Activated naive CD4-positive, alpha-beta T cell treated with anti-CD3 and anti-CD28 coated beads, Interleukin-2, amount 50 U/mL, for 24 hours (primary cell): ENCODE results near the gene AFP.

Source experiments
- H3K27ac Mint-ChIP-seq: one replicate; pipeline ENCODE4 v1.8.0; 2021; ENCODE audit warnings: mild to moderate bottlenecking, mixed read lengths
- H3K27me3 Mint-ChIP-seq: one replicate; pipeline ENCODE4 v1.8.0; 2021; ENCODE audit warnings: mixed read lengths
- H3K36me3 Mint-ChIP-seq: one replicate; pipeline ENCODE4 v1.8.0; 2021; ENCODE audit warnings: mixed read lengths
- H3K4me1 Mint-ChIP-seq: one replicate; pipeline ENCODE4 v1.8.0; 2021; ENCODE audit warnings: mixed read lengths
- H3K4me3 Mint-ChIP-seq: one replicate; pipeline ENCODE4 v1.8.0; 2021; ENCODE audit warnings: mild to moderate bottlenecking, mixed read lengths
- H3K9me3 Mint-ChIP-seq: one replicate; pipeline ENCODE4 v1.8.0; 2021; ENCODE audit warnings: mixed read lengths

AFP gene

GRCh38 chr4:73409012-73409862 lies 26.8 kb upstream of the AFP start:
- no peak overlapping the region for H3K27ac Mint-ChIP-seq
- H3K27me3 Mint-ChIP-seq, result no peaks in the 10 kb centered on the region
- no peaks in the 10 kb centered on the region for H3K36me3 Mint-ChIP-seq
- no peaks in the 10 kb centered on the region for H3K4me1 Mint-ChIP-seq
- H3K4me3 Mint-ChIP-seq, result no peak overlapping the region
- H3K9me3 Mint-ChIP-seq, result no peaks in the 10 kb centered on the region

- H3K36me3 Mint-ChIP-seq, result no peaks in the 10 kb centered on the region
- H3K27ac Mint-ChIP-seq, result no peak overlapping the region
- no peaks in the 10 kb centered on the region for H3K27me3 Mint-ChIP-seq
- no peak overlapping the region for H3K4me3 Mint-ChIP-seq
- no peaks in the 10 kb centered on the region for H3K9me3 Mint-ChIP-seq
- H3K4me1 Mint-ChIP-seq, result no peaks in the 10 kb centered on the region
These were observed 26.0 kb upstream of the AFP start for GRCh38 chr4:73409978-73410548.

GRCh38 chr4:73410916-73411730 lies 24.9 kb upstream of the AFP start:
- Mint-ChIP-seq H3K9me3 (no peaks in the 10 kb centered on the region), H3K4me1 (no peaks in the 10 kb centered on the region), H3K36me3 (no peaks in the 10 kb centered on the region), H3K27ac (no peak overlapping the region), H3K27me3 (no peaks in the 10 kb centered on the region), H3K4me3 (no peak overlapping the region)

- no peaks in the 10 kb centered on the region for H3K27me3 Mint-ChIP-seq
- no peak overlapping the region for H3K4me3 Mint-ChIP-seq
- no peaks in the 10 kb centered on the region for H3K36me3 Mint-ChIP-seq
- H3K4me1 Mint-ChIP-seq, result no peaks in the 10 kb centered on the region
- H3K27ac Mint-ChIP-seq, result no peak overlapping the region
- no peaks in the 10 kb centered on the region for H3K9me3 Mint-ChIP-seq
These were observed 24.1 kb upstream of the AFP start for GRCh38 chr4:73411731-73412414.

GRCh38 chr4:73413294-73413755 lies 22.7 kb upstream of the AFP start:
- no peak overlapping the region for H3K4me3 Mint-ChIP-seq
- no peaks in the 10 kb centered on the region for H3K27me3 Mint-ChIP-seq
- H3K4me1 Mint-ChIP-seq, result no peaks in the 10 kb centered on the region
- H3K36me3 Mint-ChIP-seq, result no peaks in the 10 kb centered on the region
- H3K9me3 Mint-ChIP-seq, result no peaks in the 10 kb centered on the region
- H3K27ac Mint-ChIP-seq, result no peak overlapping the region

- no peaks in the 10 kb centered on the region for H3K36me3 Mint-ChIP-seq
- no peak overlapping the region for H3K27ac Mint-ChIP-seq
- no peaks in the 10 kb centered on the region for H3K4me1 Mint-ChIP-seq
- H3K27me3 Mint-ChIP-seq, result no peaks in the 10 kb centered on the region
- H3K9me3 Mint-ChIP-seq, result no peaks in the 10 kb centered on the region
- no peak overlapping the region for H3K4me3 Mint-ChIP-seq
These were observed 21.1 kb upstream of the AFP start for GRCh38 chr4:73414936-73415271.

- Mint-ChIP-seq H3K4me1 (no peaks in the 10 kb centered on the region), H3K27ac (no peak overlapping the region), H3K9me3 (no peaks in the 10 kb centered on the region), H3K36me3 (no peaks in the 10 kb centered on the region), H3K27me3 (no peaks in the 10 kb centered on the region), H3K4me3 (no peak overlapping the region)
These were observed 20.2 kb upstream of the AFP start for GRCh38 chr4:73415807-73416238.

- Mint-ChIP-seq H3K4me1 (no peaks in the 10 kb centered on the region), H3K9me3 (no peaks in the 10 kb centered on the region), H3K4me3 (no peak overlapping the region), H3K36me3 (no peaks in the 10 kb centered on the region), H3K27ac (no peak overlapping the region), H3K27me3 (peaks cover 1% of the 10 kb centered on the region)
These were observed 19.5 kb upstream of the AFP start for GRCh38 chr4:73416423-73417087.

GRCh38 chr4:73417342-73417741 lies 18.7 kb upstream of the AFP start:
- Mint-ChIP-seq H3K9me3 (no peaks in the 10 kb centered on the region), H3K4me3 (no peak overlapping the region), H3K27ac (no peak overlapping the region), H3K27me3 (peaks cover 3% of the 10 kb centered on the region), H3K4me1 (no peaks in the 10 kb centered on the region), H3K36me3 (no peaks in the 10 kb centered on the region)

- Mint-ChIP-seq H3K27me3 (peaks cover 3% of the 10 kb centered on the region), H3K4me3 (no peak overlapping the region), H3K36me3 (no peaks in the 10 kb centered on the region), H3K27ac (no peak overlapping the region), H3K4me1 (no peaks in the 10 kb centered on the region), H3K9me3 (no peaks in the 10 kb centered on the region)
These were observed 18.0 kb upstream of the AFP start for GRCh38 chr4:73417973-73418372.

- no peak overlapping the region for H3K4me3 Mint-ChIP-seq
- H3K9me3 Mint-ChIP-seq, result no peaks in the 10 kb centered on the region
- no peak overlapping the region for H3K27ac Mint-ChIP-seq
- H3K27me3 Mint-ChIP-seq, result peaks cover 3% of the 10 kb centered on the region
- H3K4me1 Mint-ChIP-seq, result no peaks in the 10 kb centered on the region
- no peaks in the 10 kb centered on the region for H3K36me3 Mint-ChIP-seq
These were observed 17.3 kb upstream of the AFP start for GRCh38 chr4:73418677-73419076.

GRCh38 chr4:73419106-73420038 lies 16.6 kb upstream of the AFP start:
- H3K4me1 Mint-ChIP-seq, result no peaks in the 10 kb centered on the region
- H3K4me3 Mint-ChIP-seq, result no peak overlapping the region
- peaks cover 3% of the 10 kb centered on the region for H3K27me3 Mint-ChIP-seq
- H3K27ac Mint-ChIP-seq, result no peak overlapping the region
- H3K9me3 Mint-ChIP-seq, result no peaks in the 10 kb centered on the region
- no peaks in the 10 kb centered on the region for H3K36me3 Mint-ChIP-seq

- H3K9me3 Mint-ChIP-seq, result no peaks in the 10 kb centered on the region
- no peak overlapping the region for H3K4me3 Mint-ChIP-seq
- H3K27ac Mint-ChIP-seq, result no peak overlapping the region
- H3K4me1 Mint-ChIP-seq, result no peaks in the 10 kb centered on the region
- peaks cover 3% of the 10 kb centered on the region for H3K27me3 Mint-ChIP-seq
- H3K36me3 Mint-ChIP-seq, result no peaks in the 10 kb centered on the region
These were observed 15.4 kb upstream of the AFP start for GRCh38 chr4:73420615-73421014.

GRCh38 chr4:73421708-73422457 lies 14.1 kb upstream of the AFP start:
- Mint-ChIP-seq H3K27me3 (peaks cover 7% of the 10 kb centered on the region), H3K9me3 (no peaks in the 10 kb centered on the region), H3K4me3 (no peak overlapping the region), H3K4me1 (no peaks in the 10 kb centered on the region), H3K36me3 (no peaks in the 10 kb centered on the region), H3K27ac (no peak overlapping the region)
